T-cell (primary cell): ENCODE data around the gene EFNA4. TPM values are rescaled to one million over a fixed set of nuclear protein-coding genes. Genes with fewer than 3 reads are reported as not detected.

Experiments used
- ATAC-seq, 4 experiments: fragments of 200-7000 bp in 3 of 4; fragments of 150-1000 bp in 1 of 4; cut with Tn5 transposase; replicated peaks in 1 of 4; 1 replicate in 3 of 4; 2 replicates in 1 of 4; pipeline ENCODE4 v1.10.0; 2021; ENCODE audit warnings: moderate library complexity in 3 of 4, mild to moderate bottlenecking in 2 of 4, moderate number of reproducible peaks in 1 of 4
- CTCF ChIA-PET, 2 donors: fragments of 300-600 bp; sonication (Branson Sonifier 250); formaldehyde crosslinking; loops; one replicate each; lab custom pipeline; 2022; ENCODE audit warnings: antibody characterized with exemption in 2 of 2; lab: Charles Lee
- POLR2A ChIA-PET, 2 donors: fragments of 300-600 bp; sonication (Branson Sonifier 250); formaldehyde crosslinking; loops; one replicate each; lab custom pipeline; 2022; ENCODE audit warnings: antibody characterized with exemption in 2 of 2; lab: Charles Lee
- DNase-seq, 35 experiments: peaks; one replicate each; pipeline versions ENCODE4 v3.0.0 to v3.0.0-alpha.2; 2013 to 2023
- H3K27ac ChIP-seq: one replicate; pipeline ENCODE4 v1.5.1; 2013; ENCODE audit warnings: low read length
- H3K27me3 ChIP-seq, 2 experiments: replicated peaks in 1 of 2; 1 replicate in 1 of 2; 2 replicates in 1 of 2; pipeline versions ENCODE4 v1.6.1 to v1.7.0; 2013; ENCODE audit warnings: low read length in 1 of 2, mixed read lengths in 1 of 2; ENCODE audit not compliant: control insufficient read depth in 2 of 2, insufficient read depth in 2 of 2; ENCODE audit errors: extremely low read depth in 1 of 2
- H3K36me3 ChIP-seq, 2 donors: 1 replicate in 1 of 2; 2 replicates in 1 of 2; pipeline versions ENCODE4 v1.6.1 to v1.7.0; 2013; ENCODE audit warnings: low read length in 1 of 2; ENCODE audit not compliant: control insufficient read depth in 2 of 2, insufficient read depth in 1 of 2; ENCODE audit errors: extremely low read depth in 1 of 2
- H3K4me1 ChIP-seq, 2 experiments: 1 replicate in 1 of 2; 2 replicates in 1 of 2; pipeline versions ENCODE4 v1.6.1 to v1.7.0; 2013; ENCODE audit warnings: low read length in 2 of 2, mixed read lengths in 1 of 2; ENCODE audit not compliant: insufficient read depth in 2 of 2, control insufficient read depth in 1 of 2; ENCODE audit errors: extremely low read depth in 1 of 2
- H3K4me3 ChIP-seq, 2 donors: 1 replicate in 1 of 2; 2 replicates in 1 of 2; pipeline versions ENCODE4 v1.5.1 to v1.7.0; 2013; ENCODE audit warnings: mild to moderate bottlenecking in 2 of 2, low read length in 1 of 2, moderate library complexity in 1 of 2; ENCODE audit not compliant: control insufficient read depth in 1 of 2; ENCODE audit errors: extremely low read depth in 1 of 2
- H3K9me3 ChIP-seq: 2 replicates; pipeline ENCODE4 v1.7.0; 2013
- H3K27ac Mint-ChIP-seq, 2 donors: one replicate each; pipeline ENCODE4 v1.8.0; 2020 to 2021; ENCODE audit warnings: mild to moderate bottlenecking in 2 of 2, mixed read lengths in 2 of 2
- H3K27me3 Mint-ChIP-seq, 2 donors: one replicate each; pipeline ENCODE4 v1.8.0; 2021 to 2022; ENCODE audit warnings: mixed read lengths in 2 of 2
- H3K36me3 Mint-ChIP-seq: one replicate; pipeline ENCODE4 v1.8.0; 2021; ENCODE audit warnings: mixed read lengths
- H3K4me1 Mint-ChIP-seq, 3 donors: one replicate each; pipeline ENCODE4 v1.8.0; 2020 to 2022; ENCODE audit warnings: mixed read lengths in 3 of 3, mild to moderate bottlenecking in 1 of 3
- H3K4me3 Mint-ChIP-seq, 3 donors: one replicate each; pipeline ENCODE4 v1.8.0; 2020 to 2022; ENCODE audit warnings: mild to moderate bottlenecking in 3 of 3, mixed read lengths in 3 of 3, moderate library complexity in 3 of 3
- H3K9me3 Mint-ChIP-seq, 3 donors: one replicate each; pipeline ENCODE4 v1.8.0; 2020 to 2022; ENCODE audit warnings: mixed read lengths in 3 of 3
- WGBS: methylation state at CpG from one replicate; pipeline ENCODE4 v1.1.5; 2013; ENCODE audit warnings: missing lambda C conversion rate; ENCODE audit not compliant: insufficient coverage; 5-methylcytosine and 5-hydroxymethylcytosine counted together
- total RNA-seq, 35 experiments: library from RNA in 6 of 35; stranded (reverse) in 6 of 35; fragments of 120-200 nt in 1 of 35; gene quantifications; one replicate each; pipeline versions ENCODE4 v1.2.1 to v1.2.4 and lab custom pipeline; 2013 to 2026

Gene EFNA4
- total RNA-seq, 5 donors from 2014 or later (not counting 1 experiment from before 2014, with no cell fraction given), result 3.1 to 7.8 (median 6.6) TPM

DNA sequence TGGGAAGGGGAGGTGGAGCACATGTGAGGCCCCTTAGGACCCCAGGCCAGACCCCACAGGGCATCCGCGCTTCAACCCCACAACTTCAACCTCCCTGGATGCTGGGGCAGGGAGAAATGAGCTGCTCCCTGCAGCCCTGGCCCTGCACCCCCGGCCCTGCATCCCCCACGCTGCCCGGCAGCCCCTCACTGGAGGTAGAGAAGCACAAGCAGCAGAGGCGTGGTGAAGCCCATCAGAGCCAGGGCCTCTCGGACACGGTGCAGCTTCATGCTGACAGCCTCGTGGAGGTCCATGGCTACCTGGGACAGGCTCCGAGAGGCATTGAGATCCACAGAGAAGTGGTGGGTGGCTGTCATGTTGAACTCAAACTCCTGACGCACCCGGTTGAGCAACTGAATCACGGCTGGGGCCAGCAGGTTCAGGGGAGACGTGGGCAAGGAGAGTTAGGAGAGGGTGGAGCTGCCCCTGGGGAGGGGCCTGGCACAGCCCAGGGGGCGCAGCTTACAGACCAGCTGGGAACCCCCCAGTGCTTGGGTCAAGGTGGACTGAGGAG lies 33.2 kb upstream of the EFNA4 start:
- no peaks in the 10 kb centered on the region for H3K36me3 ChIP-seq
- no peak for DNase-seq
- WGBS, result 80% methylated on average over 13 of the region's 15 CpGs
- ChIA-PET POLR2A (no interaction called here), CTCF (no interaction called here)
- no peaks in the 10 kb centered on the region for H3K4me1 ChIP-seq
- H3K4me1 Mint-ChIP-seq, result no peaks in the 10 kb centered on the region
- H3K27me3 ChIP-seq, result peaks cover 0 to 18% of the 10 kb centered on the region in 2 experiments
- no peak overlapping the region for H3K4me3 Mint-ChIP-seq
- no peak for ATAC-seq
- no peaks in the 10 kb centered on the region for H3K36me3 Mint-ChIP-seq
- H3K4me3 ChIP-seq, result no peak overlapping the region
- H3K27me3 Mint-ChIP-seq, result peaks cover 0 to 1% of the 10 kb centered on the region in 2 donors
- no peak overlapping the region for H3K27ac ChIP-seq
- no peak overlapping the region for H3K27ac Mint-ChIP-seq
- H3K9me3 ChIP-seq, result no peaks in the 10 kb centered on the region
- H3K9me3 Mint-ChIP-seq, result no peaks in the 10 kb centered on the region

DNA sequence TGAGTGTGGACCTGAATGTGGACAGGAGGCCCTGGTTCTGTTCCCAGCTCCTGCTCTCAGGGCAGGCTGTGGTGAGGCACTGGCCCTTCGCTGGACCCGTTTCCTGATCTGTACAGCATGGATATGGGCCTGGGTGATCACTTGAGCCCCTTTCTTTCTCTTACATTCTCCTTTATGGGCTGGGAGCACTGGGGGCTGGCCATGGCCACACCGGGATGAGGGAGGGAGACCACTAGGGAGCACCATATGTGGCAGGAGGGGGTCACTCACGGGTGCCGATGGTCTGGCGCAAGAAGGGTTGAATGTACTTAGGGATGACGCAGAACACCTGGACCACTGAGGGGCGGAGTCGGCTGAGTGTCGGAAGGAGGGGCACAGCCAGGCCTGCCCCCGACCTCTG lies 32.6 kb upstream of the EFNA4 start:
- no peaks in the 10 kb centered on the region for H3K9me3 Mint-ChIP-seq
- H3K9me3 ChIP-seq, result no peaks in the 10 kb centered on the region
- no peaks in the 10 kb centered on the region for H3K4me1 ChIP-seq
- no peak for DNase-seq
- H3K36me3 ChIP-seq, result no peaks in the 10 kb centered on the region
- ChIA-PET POLR2A (no interaction called here), CTCF (no interaction called here)
- no peak overlapping the region for H3K4me3 Mint-ChIP-seq
- H3K36me3 Mint-ChIP-seq, result no peaks in the 10 kb centered on the region
- H3K27ac Mint-ChIP-seq, result no peak overlapping the region
- no peaks in the 10 kb centered on the region for H3K4me1 Mint-ChIP-seq
- 89% methylated on average over 6 of the region's 11 CpGs for WGBS
- H3K27ac ChIP-seq, result no peak overlapping the region
- no peak for ATAC-seq
- peaks cover 0 to 18% of the 10 kb centered on the region in 2 experiments for H3K27me3 ChIP-seq
- H3K27me3 Mint-ChIP-seq, result peaks cover 0 to 1% of the 10 kb centered on the region in 2 donors
- H3K4me3 ChIP-seq, result no peak overlapping the region

DNA sequence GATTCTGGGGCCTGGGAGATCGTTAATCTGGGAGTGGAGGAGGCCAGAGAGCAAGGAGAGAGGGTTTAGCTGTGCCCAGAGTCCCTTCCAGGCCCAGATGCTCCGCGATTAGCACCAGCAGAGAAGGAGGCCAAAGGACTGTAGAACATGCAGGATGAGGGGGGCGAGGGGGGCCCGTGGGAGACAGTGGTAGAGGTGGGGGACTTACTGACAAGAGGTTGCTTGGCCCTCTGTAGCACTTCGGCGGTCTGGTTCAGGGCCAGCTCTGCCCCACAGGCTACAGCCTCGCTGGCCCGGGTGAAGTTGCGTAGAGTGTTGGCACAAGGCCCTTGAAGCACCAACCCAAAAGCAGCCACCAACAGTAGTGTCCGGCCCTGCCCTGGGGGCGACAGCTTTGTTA lies 30.7 kb upstream of the EFNA4 start:
- Mint-ChIP-seq H3K9me3 (no peaks in the 10 kb centered on the region), H3K27ac (no peak overlapping the region), H3K4me1 (no peaks in the 10 kb centered on the region), H3K36me3 (no peaks in the 10 kb centered on the region), H3K27me3 (peaks cover 0 to 1% of the 10 kb centered on the region in 2 donors), H3K4me3 (no peak overlapping the region)
- no peak overlapping the region for H3K27ac ChIP-seq
- H3K9me3 ChIP-seq, result no peaks in the 10 kb centered on the region
- 72% methylated on average over 10 of the region's 12 CpGs for WGBS
- ChIA-PET POLR2A (no interaction called here), CTCF (no interaction called here)
- no peak overlapping the region for H3K4me3 ChIP-seq
- no peak for ATAC-seq
- H3K27me3 ChIP-seq, result peaks cover 0 to 20% of the 10 kb centered on the region in 2 experiments
- no peaks in the 10 kb centered on the region for H3K4me1 ChIP-seq
- H3K36me3 ChIP-seq, result no peaks in the 10 kb centered on the region
- DNase-seq, result no peak

DNA sequence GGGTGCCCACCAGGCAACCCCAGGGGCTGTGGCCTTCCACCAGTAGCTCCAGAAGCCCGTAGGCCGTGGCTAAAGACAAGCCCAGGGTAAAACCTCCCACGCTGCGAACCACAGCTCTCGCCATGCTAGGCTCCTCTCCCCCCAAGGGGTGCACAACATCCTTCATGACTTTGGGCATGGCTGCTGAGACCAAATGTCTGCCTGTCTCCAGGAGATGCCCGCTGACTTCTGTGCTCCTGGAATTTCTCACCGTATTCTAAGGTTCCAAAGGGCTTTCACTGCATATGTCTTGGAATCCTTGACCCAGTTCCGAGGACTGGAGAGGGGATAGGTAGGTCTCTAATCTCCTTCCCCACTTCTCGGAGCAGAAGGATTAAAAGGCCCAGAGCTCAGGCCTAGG lies 30.0 kb upstream of the EFNA4 start, which contains the start of the genes DCST1 and DCST2:
TSS of gene DCST1 (plus strand) at position 301 of the 400 bp plus-strand sequence. CDS start 213 bp downstream, outside the sequence.
TSS of gene DCST2 (minus strand) at position 258 of the 400 bp plus-strand sequence. CDS start at position 178, 80 bp downstream.
- 75% methylated on average over 5 of the region's 9 CpGs for WGBS
- CTCF ChIA-PET, result no interaction called here
- POLR2A ChIA-PET, result no interaction called here

DNA sequence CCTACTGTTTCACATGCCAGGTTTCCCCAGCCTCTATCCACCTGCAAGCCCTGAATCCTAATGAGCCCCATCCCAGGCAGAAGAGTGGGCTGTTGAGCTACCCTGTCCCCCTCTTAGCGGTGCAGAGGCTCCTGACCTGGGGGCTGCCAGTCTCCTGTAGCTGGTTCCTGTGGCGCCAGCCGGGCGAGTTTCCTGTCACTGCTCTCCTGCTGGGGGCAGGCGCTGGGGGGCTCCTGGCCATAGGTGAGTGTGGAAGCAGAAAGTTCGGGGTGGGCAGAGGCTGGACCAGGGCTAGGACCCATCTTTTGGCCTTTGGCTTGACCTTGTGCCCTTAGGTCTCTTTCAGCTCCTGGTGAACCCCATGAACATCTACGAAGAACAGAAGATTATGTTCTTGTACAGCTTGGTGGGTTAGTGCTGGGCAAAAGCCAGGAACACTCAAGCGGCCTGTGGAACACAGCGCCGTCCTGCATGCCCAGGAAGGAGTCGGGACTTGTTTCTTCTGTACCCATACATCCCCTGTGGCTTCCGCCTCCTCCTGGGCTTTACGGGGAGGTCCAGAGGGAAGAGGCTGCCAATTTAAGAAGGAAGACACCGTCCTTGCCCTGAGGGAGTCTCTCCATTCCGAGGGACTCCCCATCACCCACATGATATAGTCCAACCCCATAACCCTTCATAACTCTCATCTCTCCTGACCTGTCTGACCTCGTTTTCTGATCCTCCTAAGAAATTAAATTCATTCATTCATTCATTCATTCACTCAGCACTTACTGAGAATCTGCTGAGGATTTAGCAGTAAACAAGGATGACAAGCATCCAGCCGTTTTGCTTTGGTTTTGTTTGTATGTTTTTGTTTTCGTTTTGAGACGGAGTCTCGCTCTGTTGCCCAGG lies 29.0 kb upstream of the EFNA4 start:
- no peak for ATAC-seq
- DNase-seq, result no peak
- H3K4me3 Mint-ChIP-seq, result no peak overlapping the region
- 56% methylated on average over 2 of the region's 20 CpGs for WGBS
- H3K36me3 ChIP-seq, result no peaks in the 10 kb centered on the region
- no peak overlapping the region for H3K4me3 ChIP-seq
- CTCF ChIA-PET, result no interaction called here
- H3K27ac Mint-ChIP-seq, result no peak overlapping the region
- no peaks in the 10 kb centered on the region for H3K36me3 Mint-ChIP-seq
- POLR2A ChIA-PET, result no interaction called here
- H3K27ac ChIP-seq, result no peak overlapping the region
- peaks cover 0 to 21% of the 10 kb centered on the region in 2 experiments for H3K27me3 ChIP-seq
- H3K4me1 ChIP-seq, result no peaks in the 10 kb centered on the region
- H3K9me3 Mint-ChIP-seq, result no peaks in the 10 kb centered on the region
- H3K9me3 ChIP-seq, result no peaks in the 10 kb centered on the region
- H3K27me3 Mint-ChIP-seq, result peaks cover 0 to 3% of the 10 kb centered on the region in 2 donors
- H3K4me1 Mint-ChIP-seq, result no peaks in the 10 kb centered on the region

More for the DNA sequence above, 30.0 kb upstream of the EFNA4 start, which contains the start of the genes DCST1 and DCST2:
- H3K27me3 Mint-ChIP-seq, result peaks cover 0 to 1% of the 10 kb centered on the region in 2 donors
- no peak within 1 kb of the TSS for H3K4me3 ChIP-seq
- DNase-seq, result no peak
- peaks cover 0 to 21% of the 10 kb centered on the region in 2 experiments for H3K27me3 ChIP-seq
- no peaks in the 10 kb centered on the region for H3K4me1 ChIP-seq
- H3K27ac Mint-ChIP-seq, result no peak within 1 kb of the TSS
- no peaks in the 10 kb centered on the region for H3K36me3 ChIP-seq
- ATAC-seq, result no peak
- no peak within 1 kb of the TSS for H3K27ac ChIP-seq
- H3K9me3 Mint-ChIP-seq, result no peaks in the 10 kb centered on the region
- H3K4me1 Mint-ChIP-seq, result no peaks in the 10 kb centered on the region
- H3K36me3 Mint-ChIP-seq, result no peaks in the 10 kb centered on the region
- H3K9me3 ChIP-seq, result no peaks in the 10 kb centered on the region
- H3K4me3 Mint-ChIP-seq, result no peak within 1 kb of the TSS

DNA sequence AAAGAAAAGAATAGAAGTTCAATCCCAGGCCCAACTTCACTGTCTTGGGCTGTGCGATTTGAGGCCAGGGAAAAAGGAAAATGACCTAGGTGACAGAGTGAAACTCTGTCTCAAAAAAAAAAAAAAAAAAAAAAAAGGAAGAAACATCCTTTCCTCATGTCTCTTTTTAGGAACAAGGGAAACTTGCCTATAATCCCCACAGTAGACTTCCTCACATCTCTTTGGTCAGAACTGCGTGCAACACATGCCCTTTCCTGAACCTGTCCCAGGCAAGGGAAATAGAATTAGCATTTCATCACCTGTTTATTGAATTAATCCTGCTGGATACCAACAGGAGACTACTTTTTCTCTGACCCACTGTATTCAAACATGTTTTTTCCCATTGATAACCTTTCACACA lies 27.6 kb upstream of the EFNA4 start:
- H3K4me3 Mint-ChIP-seq, result no peak overlapping the region
- H3K27me3 Mint-ChIP-seq, result peaks cover 0 to 2% of the 10 kb centered on the region in 2 donors
- ATAC-seq (no peak), DNase-seq (no peak)
- Histone ChIP-seq H3K36me3 (no peaks in the 10 kb centered on the region), H3K4me3 (no peak overlapping the region), H3K27ac (no peak overlapping the region), H3K9me3 (no peaks in the 10 kb centered on the region), H3K27me3 (peaks cover 0 to 8% of the 10 kb centered on the region in 2 experiments), H3K4me1 (no peaks in the 10 kb centered on the region)
- CTCF ChIA-PET, result no interaction called here
- no peak overlapping the region for H3K27ac Mint-ChIP-seq
- POLR2A ChIA-PET, result no interaction called here
- H3K36me3 Mint-ChIP-seq, result no peaks in the 10 kb centered on the region
- whole genome bisulfite sequencing, result 88% methylated on average over 1 of the region's 2 CpGs
- H3K9me3 Mint-ChIP-seq, result no peaks in the 10 kb centered on the region
- H3K4me1 Mint-ChIP-seq, result no peaks in the 10 kb centered on the region
